IPS-20b (cell line): ENCODE measurements around the gene WASF2.
A peak's percentile ranks its signal among the peaks of the same experiment; 100 is the strongest.
"Not testable (repeated sequence)": the region's sequence is repeated elsewhere in the genome, so short reads cannot be mapped to it uniquely, and the experiment has no call there.

ENCODE experiments used
- H3K27ac ChIP-seq: one replicate; pipeline ENCODE4 v1.5.1; 2013; ENCODE audit warnings: low read length
- H3K27me3 ChIP-seq: 2 replicates; pipeline ENCODE4 v1.6.1; 2013; ENCODE audit warnings: mild to moderate bottlenecking, low read length, inconsistent platforms; ENCODE audit not compliant: insufficient read depth
- H3K36me3 ChIP-seq: 2 replicates; pipeline ENCODE4 v1.6.1; 2013; ENCODE audit warnings: low read depth, mild to moderate bottlenecking, inconsistent platforms, low read length, moderate library complexity; ENCODE audit not compliant: insufficient read depth
- H3K4me1 ChIP-seq: 2 replicates; pipeline ENCODE4 v1.6.1; 2013; ENCODE audit warnings: mild to moderate bottlenecking, control low read depth, inconsistent platforms, low read length, moderate library complexity; ENCODE audit not compliant: insufficient read depth
- H3K4me3 ChIP-seq: 2 replicates; pipeline ENCODE4 v1.5.1; 2013; ENCODE audit warnings: mild to moderate bottlenecking, low read length, inconsistent platforms
- H3K9ac ChIP-seq: 2 replicates; pipeline ENCODE4 v1.6.1; 2013; ENCODE audit warnings: low read depth, mild to moderate bottlenecking, inconsistent platforms, low read length, moderate library complexity
- H3K9me3 ChIP-seq: 2 replicates; pipeline ENCODE4 v1.6.1; 2013; ENCODE audit warnings: mild to moderate bottlenecking, low read depth, low read length, inconsistent platforms; ENCODE audit not compliant: insufficient read depth

WASF2 gene, protein sequence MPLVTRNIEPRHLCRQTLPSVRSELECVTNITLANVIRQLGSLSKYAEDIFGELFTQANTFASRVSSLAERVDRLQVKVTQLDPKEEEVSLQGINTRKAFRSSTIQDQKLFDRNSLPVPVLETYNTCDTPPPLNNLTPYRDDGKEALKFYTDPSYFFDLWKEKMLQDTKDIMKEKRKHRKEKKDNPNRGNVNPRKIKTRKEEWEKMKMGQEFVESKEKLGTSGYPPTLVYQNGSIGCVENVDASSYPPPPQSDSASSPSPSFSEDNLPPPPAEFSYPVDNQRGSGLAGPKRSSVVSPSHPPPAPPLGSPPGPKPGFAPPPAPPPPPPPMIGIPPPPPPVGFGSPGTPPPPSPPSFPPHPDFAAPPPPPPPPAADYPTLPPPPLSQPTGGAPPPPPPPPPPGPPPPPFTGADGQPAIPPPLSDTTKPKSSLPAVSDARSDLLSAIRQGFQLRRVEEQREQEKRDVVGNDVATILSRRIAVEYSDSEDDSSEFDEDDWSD

DNA sequence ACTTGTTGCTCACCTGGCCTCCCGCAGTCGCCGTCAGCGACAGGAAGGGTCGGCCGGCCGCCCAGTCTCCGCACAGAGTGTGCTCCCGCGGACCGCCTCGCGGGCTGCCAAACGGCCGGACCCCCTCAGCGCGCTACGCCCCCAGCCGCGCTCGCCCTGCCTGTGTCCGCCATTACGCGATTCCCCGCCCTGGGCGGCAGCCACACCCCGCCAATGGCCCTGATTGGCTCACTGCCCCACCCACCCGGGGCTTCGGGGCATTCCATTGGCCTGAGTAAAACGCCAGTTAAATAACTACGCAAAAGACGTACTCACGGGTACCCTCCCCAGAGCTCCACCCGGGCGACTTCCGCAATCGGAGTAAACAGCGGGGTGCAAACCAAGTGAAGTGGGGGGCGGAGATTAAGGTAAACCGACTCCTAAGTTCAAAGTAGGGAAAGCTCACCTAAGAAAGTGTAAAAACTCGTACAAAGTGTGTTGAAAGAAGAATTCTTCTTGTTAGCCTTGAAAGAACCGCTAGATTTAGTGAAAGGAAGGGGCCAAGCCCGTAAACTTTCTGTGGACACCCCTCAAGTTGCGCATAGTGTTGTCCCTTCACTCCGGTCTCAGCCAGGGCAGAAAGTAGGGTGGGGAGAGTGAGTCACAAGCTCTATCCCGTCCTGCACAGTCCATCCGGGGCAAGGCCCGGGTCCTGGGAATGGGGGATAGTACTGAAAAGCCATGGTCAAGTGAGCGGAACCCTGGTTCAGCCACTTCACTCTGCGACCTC is at the start of gene WASF2:
WASF2 (minus strand) TSS at position 195 of the 769 bp plus-strand sequence. CDS start 61,277 bp downstream, outside the sequence.
- H3K9ac ChIP-seq, result peak within 1 kb of the TSS; percentile 89
- H3K4me1 ChIP-seq, result peaks cover 12% of the 10 kb centered on the region
- H3K4me3 ChIP-seq, result peak within 1 kb of the TSS; percentile 100
- peak within 1 kb of the TSS; percentile 36 for H3K27ac ChIP-seq
- H3K27me3 ChIP-seq, result no peaks in the 10 kb centered on the region
- H3K36me3 ChIP-seq, result no peaks in the 10 kb centered on the region
- no peaks in the 10 kb centered on the region for H3K9me3 ChIP-seq

DNA sequence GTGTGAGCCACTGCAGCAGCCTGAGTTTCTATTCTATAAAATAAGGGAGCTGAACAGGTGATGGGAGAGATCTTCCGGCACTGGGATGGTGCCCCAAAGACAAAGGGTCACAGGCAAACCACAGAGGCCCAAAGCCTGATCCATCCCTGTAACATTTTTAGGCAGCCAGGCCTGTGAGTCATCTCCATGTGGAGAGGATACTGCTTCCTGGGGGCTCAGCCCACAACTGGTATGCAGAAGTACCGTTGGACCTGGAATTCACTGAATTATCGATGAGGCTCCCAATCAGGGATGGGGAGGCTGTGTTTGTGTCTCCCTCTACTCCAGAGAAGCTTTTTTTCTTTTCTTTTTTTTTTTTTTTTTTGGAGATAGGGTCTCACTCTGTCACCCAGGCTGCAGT is 48.8 kb upstream of the WASF2 start:
- Histone ChIP-seq H3K36me3 (peaks cover 5% of the 10 kb centered on the region; the same call in 1 of the 2 replicates), H3K9me3 (no peaks in the 10 kb centered on the region), H3K27me3 (no peaks in the 10 kb centered on the region), H3K4me3 (no peak overlapping the region), H3K4me1 (peaks cover 40% of the 10 kb centered on the region), H3K9ac (no peak overlapping the region), H3K27ac (no peak overlapping the region)

DNA sequence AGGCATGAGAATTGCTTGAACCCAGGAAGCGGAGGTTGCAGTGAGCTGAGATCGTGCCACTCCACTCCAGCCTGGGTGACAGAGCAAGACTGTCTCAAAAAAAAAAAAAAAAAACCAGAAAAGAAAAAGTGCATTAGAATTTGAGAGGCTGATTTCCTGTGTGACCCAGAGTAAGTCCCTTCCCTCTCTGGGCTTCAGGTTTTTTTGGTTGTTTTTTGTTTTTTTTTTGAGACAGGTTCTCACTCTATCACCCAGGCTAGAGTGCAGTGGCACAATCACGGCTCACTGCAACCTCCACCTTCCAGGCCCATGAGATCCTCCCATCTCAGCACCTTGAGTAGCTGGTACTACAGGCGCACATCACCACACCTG is 48.3 kb upstream of the WASF2 start:
- H3K36me3 ChIP-seq, H3K27me3 ChIP-seq, H3K9ac ChIP-seq, H3K27ac ChIP-seq, H3K4me3 ChIP-seq, H3K9me3 ChIP-seq: not testable (repeated sequence)
- peaks cover 40% of the 10 kb centered on the region for H3K4me1 ChIP-seq

DNA sequence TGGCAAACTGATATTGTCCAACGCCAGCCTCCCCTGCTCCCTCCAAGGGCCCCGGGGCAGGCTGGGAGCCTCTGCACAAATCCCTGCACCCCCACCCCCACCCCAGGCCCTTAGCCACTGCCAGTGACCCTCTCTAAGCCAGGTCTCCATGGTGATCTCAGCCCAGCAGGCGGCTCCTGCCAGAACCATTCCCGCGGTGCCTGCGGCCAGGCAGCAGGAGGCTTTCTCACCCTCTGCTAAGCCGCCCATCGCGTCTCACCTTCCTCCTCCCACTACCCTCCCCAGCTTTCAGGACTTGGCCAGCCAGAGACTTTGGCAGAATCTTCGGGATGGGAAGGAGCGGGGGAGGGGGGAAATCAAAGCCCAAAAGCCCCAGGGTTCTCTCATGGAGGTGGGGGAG is 46.8 kb upstream of the WASF2 start:
- Histone ChIP-seq H3K36me3 (peaks cover 5% of the 10 kb centered on the region; the same call in 1 of the 2 replicates), H3K4me1 (peaks cover 40% of the 10 kb centered on the region), H3K27me3 (no peaks in the 10 kb centered on the region), H3K9ac (no peak overlapping the region), H3K4me3 (no peak overlapping the region), H3K9me3 (no peaks in the 10 kb centered on the region), H3K27ac (no peak overlapping the region)

DNA sequence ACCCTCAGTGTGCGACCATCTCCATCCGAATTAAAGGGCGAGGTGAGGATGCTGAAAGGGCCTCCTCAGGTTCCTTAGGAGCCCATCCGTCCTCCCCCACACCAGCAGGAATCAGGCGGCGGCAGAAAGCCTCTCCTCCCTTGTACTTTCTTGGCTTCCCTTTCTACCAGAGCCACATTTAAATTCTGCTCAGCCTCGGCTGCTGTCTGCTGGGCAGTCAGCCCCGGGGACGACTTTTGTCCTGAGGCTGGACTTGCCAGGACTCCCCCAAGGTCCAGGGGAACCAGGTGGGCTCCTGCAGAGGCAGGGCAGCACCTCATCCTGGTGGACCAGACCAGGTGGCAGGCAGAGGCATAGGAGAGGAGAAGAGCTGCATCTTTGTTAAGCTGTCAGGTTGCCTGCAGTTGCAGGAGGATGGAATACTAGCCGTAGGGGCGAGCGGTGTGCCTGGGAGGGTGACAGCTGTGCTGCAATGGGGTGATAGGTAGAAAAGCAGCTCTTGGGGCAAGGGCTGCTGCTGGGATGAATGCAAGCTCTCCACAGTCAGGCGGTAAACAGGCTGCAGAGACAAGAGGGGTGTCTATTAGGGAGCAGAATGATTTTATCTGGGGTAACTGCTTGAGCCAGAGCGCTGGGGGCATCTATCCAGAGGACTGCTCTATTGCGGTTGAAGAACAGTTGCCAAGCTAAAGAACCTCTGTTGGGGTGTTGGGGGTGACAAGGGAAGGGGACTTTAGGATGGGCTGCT is 46.2 kb upstream of the WASF2 start:
- Histone ChIP-seq H3K4me1 (peaks cover 40% of the 10 kb centered on the region), H3K27me3 (no peaks in the 10 kb centered on the region), H3K27ac (no peak overlapping the region), H3K9ac (0 out of 2 replicates have a peak overlapping the region, but pooled peaks have one; percentile 46), H3K9me3 (no peaks in the 10 kb centered on the region), H3K4me3 (no peak overlapping the region), H3K36me3 (peaks cover 5% of the 10 kb centered on the region; the same call in 1 of the 2 replicates)

DNA sequence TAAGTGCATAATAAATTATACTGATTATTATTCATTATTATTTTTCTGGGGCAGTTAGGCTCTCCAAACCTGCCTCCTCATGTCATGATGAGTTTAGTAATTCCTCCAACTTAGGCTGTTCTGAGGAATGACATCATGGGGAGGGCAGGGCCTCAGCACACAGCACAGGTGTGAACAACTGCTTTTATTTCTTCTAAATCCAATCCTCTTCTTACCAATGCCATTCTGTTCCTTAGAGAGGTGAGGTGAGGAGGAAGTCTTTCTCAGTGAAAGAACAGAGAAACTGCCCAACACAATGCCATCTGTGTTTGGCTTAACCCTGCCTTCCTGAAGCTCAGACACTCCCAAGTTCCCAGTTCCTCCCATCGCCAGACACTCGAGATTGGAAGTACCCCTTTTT is 45.4 kb upstream of the WASF2 start:
- peaks cover 35% of the 10 kb centered on the region for H3K4me1 ChIP-seq
- no peak overlapping the region for H3K4me3 ChIP-seq
- peaks cover 5% of the 10 kb centered on the region; the same call in 1 of the 2 replicates for H3K36me3 ChIP-seq
- H3K27ac ChIP-seq, result no peak overlapping the region
- H3K9ac ChIP-seq, result 0 out of 2 replicates have a peak overlapping the region, but pooled peaks have one; percentile 46
- no peaks in the 10 kb centered on the region for H3K9me3 ChIP-seq
- H3K27me3 ChIP-seq, result no peaks in the 10 kb centered on the region

DNA sequence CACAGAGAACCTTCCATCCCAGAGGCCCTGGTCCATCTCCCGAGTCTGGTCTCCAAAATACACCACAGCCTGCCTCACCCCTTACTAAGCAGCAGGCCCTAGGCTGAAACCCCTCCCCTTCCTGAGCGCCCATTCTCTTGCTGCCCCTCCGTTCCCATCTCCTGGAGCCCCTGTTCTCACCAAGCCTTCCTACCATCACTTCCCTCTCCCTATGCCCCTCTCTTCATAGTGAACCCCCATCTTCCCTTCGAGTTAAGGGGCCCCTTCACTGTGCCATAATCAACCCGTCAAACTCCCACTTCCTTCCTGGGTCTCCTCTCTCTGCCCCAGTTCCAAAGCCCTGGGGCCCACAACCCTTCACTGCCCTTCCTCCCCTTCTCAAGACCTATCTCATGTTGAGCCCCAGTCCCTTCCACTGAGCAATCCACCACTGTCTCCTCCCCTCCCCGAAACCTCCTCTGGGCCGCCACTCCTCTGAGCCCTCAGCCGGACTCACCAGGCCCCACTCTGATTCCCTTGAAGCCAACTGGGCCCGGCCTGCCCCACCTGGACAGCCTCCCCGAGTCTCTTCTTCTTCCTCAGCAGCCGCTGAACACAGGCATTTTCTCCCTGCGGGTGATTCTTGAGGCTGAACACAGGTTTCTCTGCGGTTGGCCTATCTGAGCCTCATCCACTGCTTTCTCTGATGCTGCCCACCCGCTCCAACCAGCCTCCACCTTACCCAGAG is 42.2 kb upstream of the WASF2 start:
- Histone ChIP-seq H3K9ac (no peak overlapping the region), H3K27me3 (peaks cover 7% of the 10 kb centered on the region; the same call in 1 of the 2 replicates), H3K27ac (no peak overlapping the region)

DNA sequence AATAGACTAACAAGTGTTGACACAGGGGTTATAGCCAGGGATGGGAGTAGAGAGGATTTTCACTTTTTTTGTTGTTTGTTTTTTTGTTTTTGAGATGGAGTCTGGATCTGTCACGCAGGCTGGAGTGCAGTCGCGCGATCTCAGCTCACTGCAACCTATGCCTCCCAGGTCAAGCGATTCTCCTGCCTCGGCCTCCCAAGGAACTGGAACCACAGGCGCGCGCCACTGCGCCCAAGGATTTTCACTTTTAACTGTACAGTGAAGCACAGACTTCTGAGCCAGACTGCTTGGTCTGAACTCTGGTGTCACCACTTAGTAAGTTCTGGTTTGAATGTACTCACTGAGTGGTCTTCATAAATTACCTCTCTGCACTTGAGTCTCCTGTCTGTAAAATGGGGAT is 40.2 kb upstream of the WASF2 start:
- H3K27ac ChIP-seq, result no peak overlapping the region
- H3K36me3 ChIP-seq, result no peaks in the 10 kb centered on the region
- peaks cover 33% of the 10 kb centered on the region for H3K4me1 ChIP-seq
- H3K4me3 ChIP-seq, result no peak overlapping the region
- H3K27me3 ChIP-seq, result peaks cover 7% of the 10 kb centered on the region; the same call in 1 of the 2 replicates
- H3K9me3 ChIP-seq, result no peaks in the 10 kb centered on the region
- H3K9ac ChIP-seq, result no peak overlapping the region

More for the DNA sequence above, 42.2 kb upstream of the WASF2 start:
- H3K4me3 ChIP-seq, result no peak overlapping the region
- peaks cover 31% of the 10 kb centered on the region for H3K4me1 ChIP-seq
- no peaks in the 10 kb centered on the region for H3K36me3 ChIP-seq
- H3K9me3 ChIP-seq, result no peaks in the 10 kb centered on the region

DNA sequence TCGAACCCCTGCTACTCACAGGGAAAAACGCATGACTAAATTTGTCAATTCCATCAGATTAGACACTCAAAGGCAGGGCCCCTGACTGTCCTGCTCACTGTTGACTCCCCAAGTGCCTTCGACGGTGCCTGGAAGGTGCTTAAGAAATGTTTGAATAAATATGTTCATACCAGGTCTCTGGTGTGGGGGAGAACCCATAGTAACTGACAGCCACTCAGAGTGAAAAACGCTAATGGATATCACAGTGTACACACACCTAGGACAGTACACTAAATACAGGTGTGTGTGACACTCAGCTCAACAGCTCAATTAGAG is 39.7 kb upstream of the WASF2 start:
- Histone ChIP-seq H3K9me3 (no peaks in the 10 kb centered on the region), H3K9ac (no peak overlapping the region), H3K4me3 (no peak overlapping the region), H3K27ac (no peak overlapping the region), H3K27me3 (peaks cover 7% of the 10 kb centered on the region; the same call in 1 of the 2 replicates), H3K36me3 (no peaks in the 10 kb centered on the region), H3K4me1 (peaks cover 30% of the 10 kb centered on the region)

DNA sequence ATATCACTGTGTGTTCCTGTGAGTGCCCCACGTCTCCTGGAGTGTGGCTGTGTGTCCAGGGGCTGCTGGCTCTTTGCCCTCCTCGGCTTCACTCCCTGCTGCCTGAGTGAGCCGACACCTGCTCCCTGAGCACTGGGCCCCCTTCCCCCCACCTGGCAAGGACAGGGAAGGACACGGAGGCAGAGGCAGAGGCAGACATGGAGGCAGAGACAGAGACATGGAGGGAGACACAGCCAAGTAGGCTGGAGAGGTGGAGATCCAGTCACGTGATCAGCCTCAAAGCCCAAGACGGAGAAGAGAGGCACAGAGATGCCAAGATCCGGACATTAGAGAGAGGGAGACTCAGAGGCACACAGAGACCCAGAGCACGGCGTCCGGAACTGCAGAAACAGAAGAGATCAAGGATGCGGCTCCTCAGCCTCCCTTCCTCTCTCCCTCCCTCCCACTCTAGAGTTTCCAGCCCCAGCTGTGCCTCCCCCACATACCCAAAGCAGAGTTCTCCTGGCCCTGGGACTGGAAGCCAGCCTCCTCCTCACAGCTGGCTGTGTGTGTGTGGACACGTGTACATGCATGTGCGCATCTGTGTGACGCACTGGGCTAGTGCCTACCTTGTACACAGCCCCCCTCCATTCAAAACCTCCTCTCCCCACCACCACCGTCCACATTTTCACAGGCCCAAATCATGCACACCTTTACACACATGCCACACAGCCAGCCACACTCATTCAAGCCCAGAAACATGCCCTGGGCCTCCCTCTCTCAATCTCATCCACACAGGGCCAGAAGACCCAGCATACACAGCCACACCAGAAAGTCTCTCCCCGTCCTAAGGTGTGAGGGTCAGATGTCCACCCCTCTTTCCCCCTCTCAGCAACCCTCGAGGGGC is 39.1 kb upstream of the WASF2 start:
- no peaks in the 10 kb centered on the region for H3K9me3 ChIP-seq
- H3K4me3 ChIP-seq, result peak overlapping the region; percentile 73
- H3K27me3 ChIP-seq, result peaks cover 7% of the 10 kb centered on the region; the same call in 1 of the 2 replicates
- H3K9ac ChIP-seq, result peak overlapping the region; percentile 67; the same call in 1 of the 2 replicates
- H3K27ac ChIP-seq, result no peak overlapping the region
- no peaks in the 10 kb centered on the region for H3K36me3 ChIP-seq
- H3K4me1 ChIP-seq, result peaks cover 31% of the 10 kb centered on the region
